ENCODE data around the gene SAP30BP. TPM values are rescaled to one million over a fixed set of nuclear protein-coding genes. Genes with fewer than 3 reads are reported as not detected.
A peak's percentile ranks its signal among the peaks of the same experiment; 100 is the strongest.

SAP30BP gene
- total and polyA plus RNA-seq, 2 of the 13 experiments (the other 11 are each of a cell fraction or from before 2014, with no cell fraction given) = 67.7 to 99.4 TPM

DNA sequence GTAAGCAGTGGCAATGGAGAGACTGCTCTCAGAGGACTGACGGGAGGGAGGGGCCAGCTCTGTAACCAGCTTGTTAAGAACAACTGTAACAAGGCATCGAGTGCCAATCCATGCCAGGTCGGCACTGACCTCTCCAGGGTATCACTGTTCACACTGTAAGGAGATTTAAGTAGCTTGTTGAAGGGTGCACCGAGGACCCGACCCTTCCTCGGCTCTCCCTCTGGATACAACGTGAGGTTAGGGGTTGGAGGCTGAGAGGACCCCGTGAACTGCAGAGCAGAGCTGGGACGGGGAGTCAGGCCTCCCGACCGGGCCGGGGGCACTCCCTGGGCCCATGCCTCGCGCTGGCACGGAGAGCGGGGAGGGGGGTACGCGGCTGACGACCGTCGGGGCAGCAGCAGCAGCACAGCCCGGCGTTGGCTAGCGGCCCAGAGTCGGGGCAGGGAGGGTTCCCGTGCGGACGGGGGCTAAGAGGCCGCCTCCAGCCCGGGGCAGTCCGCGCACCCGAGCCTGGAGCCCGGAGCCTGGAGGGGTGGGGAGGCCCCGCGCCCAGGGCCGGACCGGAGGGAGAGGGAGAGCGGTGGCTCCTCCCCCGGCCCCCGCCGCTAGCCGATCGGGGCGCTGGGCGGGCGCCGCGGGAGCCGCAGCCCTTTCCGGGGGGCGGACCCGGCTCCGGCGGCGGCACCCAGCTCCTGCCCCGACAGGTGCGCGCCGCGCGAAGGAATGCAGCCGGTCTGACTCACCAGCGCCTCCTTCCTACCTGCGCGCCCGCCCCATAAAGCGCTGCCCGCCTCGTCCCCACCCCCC is 53.7 kb downstream of the SAP30BP start, which contains the start of gene ITGB4:
Gene ITGB4 (plus strand): TSS at position 804 of the 807 bp plus-strand sequence. CDS start 3,245 bp downstream, outside the sequence.
- DNase-seq (ENCODE audit: low spot score) (peak; percentile 39), ATAC-seq (peak; percentile 62), FAIRE-seq (no peak)
- no TSS peak for BruUV-seq (replicated peaks)
- H2AFZ ChIP-seq (ENCODE audit: low read length) = peak within 1 kb of the TSS; percentile 46
- no peak within 1 kb of the TSS for H3K27ac ChIP-seq (ENCODE audit: extremely low read length, insufficient read depth, low read length)
- no peaks in the 10 kb centered on the region for H4K20me1 ChIP-seq (ENCODE audit: insufficient read depth, low read length)
- in situ Hi-C loops (cut with HindIII; ENCODE audit: extremely low pct_ligation_motif_present, low pct_unique_long_range_greater_than_20kb) (no loop called here), intact Hi-C loops (cut with micrococcal nuclease; ENCODE audit: unreplicated experiment) (no loop called here)
- CTCF ChIA-PET (ENCODE audit: low intra/inter-chr PET ratio, low total read pairs) = no interaction called here
- peak within 1 kb of the TSS; percentile 98 for H3K4me2 ChIP-seq (ENCODE audit: low read depth, low read length)
- H3K79me2 ChIP-seq (ENCODE audit: insufficient read depth, low read length) = no peaks in the 10 kb centered on the region
- peak within 1 kb of the TSS; percentile 53; the same call in 1 of the 2 replicates for H3K9ac ChIP-seq (ENCODE audit: insufficient read depth, low read depth, low read length)
- peak within 1 kb of the TSS; percentile 64 to 87 (median 72) for H3K4me3 ChIP-seq (replicated peaks in 1 of 3; ENCODE audit: insufficient read depth in 1 of 3, low read depth in 2 of 3, low read length in 3 of 3)
- no peaks in the 10 kb centered on the region for H3K36me3 ChIP-seq (replicated peaks in 1 of 2; ENCODE audit: control insufficient read depth in 1 of 2, insufficient read depth in 2 of 2, low read length in 2 of 2)
- peaks cover 8 to 48% of the 10 kb centered on the region in 2 experiments; a peak in 3 of 5 replicates for H3K27me3 ChIP-seq (ENCODE audit: control insufficient read depth in 1 of 2, insufficient read depth in 2 of 2, low read length in 2 of 2)
- H3K4me1 ChIP-seq (ENCODE audit: insufficient read depth, low read length) = peaks cover 32% of the 10 kb centered on the region
- POLR2A ChIA-PET = interaction anchor here (0.7 to 1.9 kb wide), 9 partner anchors 9 to 109 kb away, joined by 3 to 7 read pairs (median 4); partner anchors contain the start of genes GALK1, RECQL5 and SAP30BP
- WGBS (ENCODE audit: low lambda C conversion rate) = 7% methylated on average over 14 of the region's 70 CpGs
- no peaks in the 10 kb centered on the region for H3K9me3 ChIP-seq (ENCODE audit: low read length)
- TF ChIP-seq HHEX (CRISPR knock-in tag; IDR thresholded peaks at IDR 0.05) = no peak
- TF ChIP-seq ZNF883 (CRISPR knock-in tag; IDR thresholded peaks at IDR 0.05; ENCODE audit: not compliant biosample characterization) = no peak
- TF ChIP-seq ZNF382 (CRISPR knock-in tag; IDR thresholded peaks at IDR 0.05; ENCODE audit: borderline replicate concordance) = no peak
- no peak for TF ChIP-seq RXRA (CRISPR knock-in tag; IDR thresholded peaks at IDR 0.05)
- no peak for TF ChIP-seq ZNF598 (CRISPR knock-in tag; IDR thresholded peaks at IDR 0.05; ENCODE audit: borderline replicate concordance)
- TF ChIP-seq ZNF619 (CRISPR knock-in tag; IDR thresholded peaks at IDR 0.05) = peak; percentile 47; the same call in 1 of the 2 replicates
- TF ChIP-seq NFKB2 (CRISPR knock-in tag; IDR thresholded peaks at IDR 0.05; ENCODE audit: borderline replicate concordance) = no peak
- no peak for TF ChIP-seq NCOR1 (IDR thresholded peaks at IDR 0.05; ENCODE audit: borderline replicate concordance, low read length)
- TF ChIP-seq, protein P1, sequence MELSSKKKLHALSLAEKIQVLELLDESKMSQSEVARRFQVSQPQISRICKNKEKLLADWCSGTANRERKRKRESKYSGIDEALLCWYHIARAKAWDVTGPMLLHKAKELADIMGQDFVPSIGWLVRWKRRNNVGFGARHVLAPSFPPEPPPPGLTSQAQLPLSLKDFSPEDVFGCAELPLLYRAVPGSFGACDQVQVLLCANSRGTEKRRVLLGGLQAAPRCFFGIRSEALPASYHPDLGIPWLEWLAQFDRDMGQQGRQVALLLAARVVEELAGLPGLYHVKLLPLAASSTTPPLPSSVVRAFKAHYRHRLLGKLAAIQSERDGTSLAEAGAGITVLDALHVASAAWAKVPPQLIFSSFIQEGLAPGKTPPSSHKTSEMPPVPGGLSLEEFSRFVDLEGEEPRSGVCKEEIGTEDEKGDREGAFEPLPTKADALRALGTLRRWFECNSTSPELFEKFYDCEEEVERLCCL (CRISPR knock-in tag; IDR thresholded peaks at IDR 0.05; ENCODE audit: borderline replicate concordance) = no peak
- TF ChIP-seq ATF1 (CRISPR knock-in tag; IDR thresholded peaks at IDR 0.05) = no peak
- TF ChIP-seq, protein P2, sequence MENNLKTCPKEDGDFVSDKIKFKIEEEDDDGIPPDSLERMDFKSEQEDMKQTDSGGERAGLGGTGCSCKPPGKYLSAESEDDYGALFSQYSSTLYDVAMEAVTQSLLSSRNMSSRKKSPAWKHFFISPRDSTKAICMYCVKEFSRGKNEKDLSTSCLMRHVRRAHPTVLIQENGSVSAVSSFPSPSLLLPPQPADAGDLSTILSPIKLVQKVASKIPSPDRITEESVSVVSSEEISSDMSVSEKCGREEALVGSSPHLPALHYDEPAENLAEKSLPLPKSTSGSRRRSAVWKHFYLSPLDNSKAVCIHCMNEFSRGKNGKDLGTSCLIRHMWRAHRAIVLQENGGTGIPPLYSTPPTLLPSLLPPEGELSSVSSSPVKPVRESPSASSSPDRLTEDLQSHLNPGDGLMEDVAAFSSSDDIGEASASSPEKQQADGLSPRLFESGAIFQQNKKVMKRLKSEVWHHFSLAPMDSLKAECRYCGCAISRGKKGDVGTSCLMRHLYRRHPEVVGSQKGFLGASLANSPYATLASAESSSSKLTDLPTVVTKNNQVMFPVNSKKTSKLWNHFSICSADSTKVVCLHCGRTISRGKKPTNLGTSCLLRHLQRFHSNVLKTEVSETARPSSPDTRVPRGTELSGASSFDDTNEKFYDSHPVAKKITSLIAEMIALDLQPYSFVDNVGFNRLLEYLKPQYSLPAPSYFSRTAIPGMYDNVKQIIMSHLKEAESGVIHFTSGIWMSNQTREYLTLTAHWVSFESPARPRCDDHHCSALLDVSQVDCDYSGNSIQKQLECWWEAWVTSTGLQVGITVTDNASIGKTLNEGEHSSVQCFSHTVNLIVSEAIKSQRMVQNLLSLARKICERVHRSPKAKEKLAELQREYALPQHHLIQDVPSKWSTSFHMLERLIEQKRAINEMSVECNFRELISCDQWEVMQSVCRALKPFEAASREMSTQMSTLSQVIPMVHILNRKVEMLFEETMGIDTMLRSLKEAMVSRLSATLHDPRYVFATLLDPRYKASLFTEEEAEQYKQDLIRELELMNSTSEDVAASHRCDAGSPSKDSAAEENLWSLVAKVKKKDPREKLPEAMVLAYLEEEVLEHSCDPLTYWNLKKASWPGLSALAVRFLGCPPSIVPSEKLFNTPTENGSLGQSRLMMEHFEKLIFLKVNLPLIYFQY (CRISPR knock-in tag; IDR thresholded peaks at IDR 0.05; ENCODE audit: borderline replicate concordance) = no peak
- no peak for TF ChIP-seq SOX6 (IDR thresholded peaks at IDR 0.05)
- TF ChIP-seq SOX6 (CRISPR knock-in tag; IDR thresholded peaks at IDR 0.05) = no peak
- TF ChIP-seq ZNF101 (CRISPR knock-in tag; IDR thresholded peaks at IDR 0.05; ENCODE audit: borderline replicate concordance, low read depth) = no peak
- TF ChIP-seq ASH2L (IDR thresholded peaks at IDR 0.05; ENCODE audit: insufficient read length, low read depth, low read length) = no peak
- no peak for TF ChIP-seq ATAD3A (CRISPR knock-in tag; IDR thresholded peaks at IDR 0.05)
- peak; percentile 59; the same call in 1 of the 2 replicates for TF ChIP-seq ZNF616 (CRISPR knock-in tag; IDR thresholded peaks at IDR 0.05; ENCODE audit: low read depth)
- no peak for TF ChIP-seq HNRNPL (IDR thresholded peaks at IDR 0.05; ENCODE audit: low read depth, low read length)
- TF ChIP-seq CENPT (CRISPR knock-in tag; IDR thresholded peaks at IDR 0.05; ENCODE audit: low read depth) = 0 out of 2 replicates have a peak, but pooled peaks have one; percentile 67
